C4-2B (cell line): ENCODE results near the gene APP.
"Not testable (repeated sequence)": the region's sequence is repeated elsewhere in the genome, so short reads cannot be mapped to it uniquely, and the experiment has no call there.

Experiments
- ZFX ChIP-seq: fragments of 450-650 bp; IDR thresholded peaks from 2 replicates; pipeline ENCODE4 v1.6.1; 2017
- TF ChIP-seq, protein P1 (sequence below): fragments of 450-650 bp; conservative IDR thresholded peaks from 2 replicates; pipeline ENCODE4 v1.5.1; 2017; ENCODE audit warnings: mild to moderate bottlenecking

DNA sequence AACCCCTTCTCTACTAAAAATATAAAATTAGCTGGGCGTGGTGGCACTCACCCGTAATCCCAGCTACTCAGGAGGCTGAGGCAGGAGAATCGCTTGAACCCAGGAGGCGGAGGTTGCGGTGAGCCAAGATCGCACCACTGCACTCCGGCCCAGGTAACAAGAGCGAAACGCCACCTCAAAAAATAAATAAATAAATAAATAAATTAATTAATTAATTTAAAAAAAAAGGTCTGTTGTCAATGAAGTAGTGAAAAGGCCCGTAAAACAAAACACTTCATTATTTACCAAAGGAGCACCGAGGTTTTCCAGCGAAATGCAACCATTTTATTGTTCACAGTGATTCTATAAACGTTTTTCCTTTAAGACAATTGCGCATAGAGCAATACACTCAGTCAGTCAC lies 39.5 kb downstream of the APP start:
- TF ChIP-seq, protein P1, sequence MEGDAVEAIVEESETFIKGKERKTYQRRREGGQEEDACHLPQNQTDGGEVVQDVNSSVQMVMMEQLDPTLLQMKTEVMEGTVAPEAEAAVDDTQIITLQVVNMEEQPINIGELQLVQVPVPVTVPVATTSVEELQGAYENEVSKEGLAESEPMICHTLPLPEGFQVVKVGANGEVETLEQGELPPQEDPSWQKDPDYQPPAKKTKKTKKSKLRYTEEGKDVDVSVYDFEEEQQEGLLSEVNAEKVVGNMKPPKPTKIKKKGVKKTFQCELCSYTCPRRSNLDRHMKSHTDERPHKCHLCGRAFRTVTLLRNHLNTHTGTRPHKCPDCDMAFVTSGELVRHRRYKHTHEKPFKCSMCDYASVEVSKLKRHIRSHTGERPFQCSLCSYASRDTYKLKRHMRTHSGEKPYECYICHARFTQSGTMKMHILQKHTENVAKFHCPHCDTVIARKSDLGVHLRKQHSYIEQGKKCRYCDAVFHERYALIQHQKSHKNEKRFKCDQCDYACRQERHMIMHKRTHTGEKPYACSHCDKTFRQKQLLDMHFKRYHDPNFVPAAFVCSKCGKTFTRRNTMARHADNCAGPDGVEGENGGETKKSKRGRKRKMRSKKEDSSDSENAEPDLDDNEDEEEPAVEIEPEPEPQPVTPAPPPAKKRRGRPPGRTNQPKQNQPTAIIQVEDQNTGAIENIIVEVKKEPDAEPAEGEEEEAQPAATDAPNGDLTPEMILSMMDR = not testable (repeated sequence)
- TF ChIP-seq ZFX = not testable (repeated sequence)
